ENCODE measurements around the gene TDRD12. TPM values are rescaled to one million over a fixed set of nuclear protein-coding genes. Genes with fewer than 3 reads are reported as not detected.

Gene TDRD12
- total RNA-seq, 1 donor from 2014 or later = not detected

DNA sequence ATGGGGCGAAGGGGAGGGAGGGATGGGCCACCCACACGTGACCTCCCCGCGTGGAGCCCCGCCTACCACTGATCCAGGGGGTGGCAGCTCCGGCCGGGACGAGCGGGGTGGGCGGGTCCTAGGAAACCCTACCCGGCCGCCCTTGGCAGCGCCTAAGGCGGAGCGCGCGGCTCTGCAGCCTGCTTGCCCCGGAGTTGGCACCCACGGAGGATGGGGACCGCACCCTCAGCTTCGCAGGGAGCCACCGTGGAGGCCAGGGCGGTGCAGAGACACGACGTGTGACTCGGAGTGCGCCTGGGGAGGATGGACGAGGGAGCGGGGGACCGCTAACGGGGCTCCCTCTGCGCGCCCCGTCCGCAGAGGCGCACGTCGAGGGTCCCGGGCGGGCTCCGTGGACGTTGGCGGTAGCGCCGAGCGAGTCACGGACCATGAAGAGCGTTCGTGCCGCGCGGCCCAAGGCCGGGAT lies 43.8 kb upstream of the TDRD12 start, which contains the start of gene RGS9BP:
Gene RGS9BP (plus strand): TSS at position 129 of the 466 bp plus-strand sequence. CDS start 416 bp downstream, outside the sequence.
- peak within 1 kb of the TSS; percentile 75 for H3K4me3 ChIP-seq (ENCODE audit: low read depth, low read length)
- TF ChIP-seq, protein P1, sequence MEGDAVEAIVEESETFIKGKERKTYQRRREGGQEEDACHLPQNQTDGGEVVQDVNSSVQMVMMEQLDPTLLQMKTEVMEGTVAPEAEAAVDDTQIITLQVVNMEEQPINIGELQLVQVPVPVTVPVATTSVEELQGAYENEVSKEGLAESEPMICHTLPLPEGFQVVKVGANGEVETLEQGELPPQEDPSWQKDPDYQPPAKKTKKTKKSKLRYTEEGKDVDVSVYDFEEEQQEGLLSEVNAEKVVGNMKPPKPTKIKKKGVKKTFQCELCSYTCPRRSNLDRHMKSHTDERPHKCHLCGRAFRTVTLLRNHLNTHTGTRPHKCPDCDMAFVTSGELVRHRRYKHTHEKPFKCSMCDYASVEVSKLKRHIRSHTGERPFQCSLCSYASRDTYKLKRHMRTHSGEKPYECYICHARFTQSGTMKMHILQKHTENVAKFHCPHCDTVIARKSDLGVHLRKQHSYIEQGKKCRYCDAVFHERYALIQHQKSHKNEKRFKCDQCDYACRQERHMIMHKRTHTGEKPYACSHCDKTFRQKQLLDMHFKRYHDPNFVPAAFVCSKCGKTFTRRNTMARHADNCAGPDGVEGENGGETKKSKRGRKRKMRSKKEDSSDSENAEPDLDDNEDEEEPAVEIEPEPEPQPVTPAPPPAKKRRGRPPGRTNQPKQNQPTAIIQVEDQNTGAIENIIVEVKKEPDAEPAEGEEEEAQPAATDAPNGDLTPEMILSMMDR (conservative IDR thresholded peaks at IDR 0.05; ENCODE audit: low read depth, low read length) = no peak
- no peak for DNase-seq (ENCODE audit: low read depth)

DNA sequence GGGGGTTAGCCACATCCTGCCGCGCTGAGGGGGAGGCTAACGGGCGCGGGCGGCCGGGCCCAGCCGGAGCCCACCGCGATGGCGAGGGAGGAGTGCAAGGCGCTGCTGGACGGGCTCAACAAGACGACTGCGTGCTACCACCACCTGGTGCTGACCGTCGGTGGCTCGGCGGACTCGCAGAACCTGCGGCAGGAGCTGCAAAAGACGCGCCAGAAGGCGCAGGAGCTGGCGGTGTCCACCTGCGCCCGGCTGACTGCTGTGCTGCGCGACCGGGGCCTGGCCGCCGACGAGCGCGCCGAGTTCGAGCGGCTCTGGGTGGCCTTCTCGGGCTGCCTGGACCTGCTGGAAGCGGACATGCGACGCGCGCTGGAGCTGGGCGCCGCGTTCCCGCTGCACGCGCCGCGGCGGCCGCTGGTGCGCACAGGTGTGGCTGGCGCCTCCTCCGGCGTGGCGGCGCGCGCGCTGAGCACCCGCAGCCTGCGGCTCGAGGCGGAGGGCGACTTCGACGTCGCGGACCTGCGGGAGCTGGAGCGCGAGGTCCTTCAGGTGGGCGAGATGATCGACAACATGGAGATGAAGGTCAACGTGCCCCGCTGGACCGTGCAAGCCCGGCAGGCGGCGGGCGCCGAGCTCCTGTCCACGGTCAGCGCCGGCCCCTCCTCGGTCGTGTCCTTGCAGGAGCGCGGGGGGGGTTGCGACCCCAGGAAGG lies 43.2 kb upstream of the TDRD12 start:
- TF ChIP-seq, protein P1 (conservative IDR thresholded peaks at IDR 0.05; ENCODE audit: low read depth, low read length) = no peak
- no peak for DNase-seq (ENCODE audit: low read depth)
- peak overlapping the region; percentile 75 for H3K4me3 ChIP-seq (ENCODE audit: low read depth, low read length)

DNA sequence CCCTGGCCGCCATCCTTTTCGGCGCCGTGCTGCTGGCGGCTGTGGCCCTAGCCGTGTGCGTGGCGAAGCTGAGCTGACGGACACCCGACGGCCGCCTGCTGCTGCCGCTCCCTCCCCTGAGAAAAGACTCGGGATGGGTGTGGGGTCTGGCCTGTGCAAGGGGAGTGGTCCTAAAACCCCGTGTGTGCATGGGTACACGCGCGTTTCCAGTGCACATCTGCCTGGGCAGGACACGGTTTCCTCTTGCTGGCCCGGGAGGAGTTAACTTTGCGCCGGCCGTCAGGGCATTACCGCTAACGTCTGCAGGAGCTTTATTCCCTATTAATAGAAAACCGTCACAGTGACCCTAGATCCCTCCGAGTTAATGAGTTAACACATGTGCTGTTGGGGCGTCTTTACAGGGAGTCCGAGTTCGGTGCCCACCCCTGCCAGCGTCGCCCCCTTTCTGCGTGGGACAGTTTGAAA lies 42.6 kb upstream of the TDRD12 start:
- TF ChIP-seq, protein P1 (conservative IDR thresholded peaks at IDR 0.05; ENCODE audit: low read depth, low read length) = no peak
- DNase-seq (ENCODE audit: low read depth) = no peak
- H3K4me3 ChIP-seq (ENCODE audit: low read depth, low read length) = no peak overlapping the region

DNA sequence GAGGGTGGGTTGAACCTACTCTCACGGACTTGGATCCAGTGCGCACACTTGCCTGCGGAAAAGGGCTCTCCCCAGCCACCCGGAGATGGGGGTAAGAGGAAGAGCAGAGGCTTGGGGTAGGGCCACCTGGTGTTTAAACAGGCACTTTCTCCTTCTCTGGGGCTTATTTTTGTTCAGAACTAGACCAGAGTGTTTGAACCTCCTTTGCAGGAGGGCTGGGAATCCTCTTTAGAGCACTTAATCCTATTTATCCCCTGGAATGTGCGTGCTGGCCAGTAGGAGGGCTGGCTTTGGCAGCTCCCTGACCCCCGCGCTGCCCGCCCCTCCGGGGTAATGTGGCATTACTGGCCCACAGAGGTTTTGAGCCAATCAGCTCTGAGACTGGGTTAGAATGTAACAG lies 41.9 kb upstream of the TDRD12 start:
- no peak for DNase-seq (ENCODE audit: low read depth)
- no peak overlapping the region for H3K4me3 ChIP-seq (ENCODE audit: low read depth, low read length)
- TF ChIP-seq, protein P1 (conservative IDR thresholded peaks at IDR 0.05; ENCODE audit: low read depth, low read length) = peak; percentile 21

DNA sequence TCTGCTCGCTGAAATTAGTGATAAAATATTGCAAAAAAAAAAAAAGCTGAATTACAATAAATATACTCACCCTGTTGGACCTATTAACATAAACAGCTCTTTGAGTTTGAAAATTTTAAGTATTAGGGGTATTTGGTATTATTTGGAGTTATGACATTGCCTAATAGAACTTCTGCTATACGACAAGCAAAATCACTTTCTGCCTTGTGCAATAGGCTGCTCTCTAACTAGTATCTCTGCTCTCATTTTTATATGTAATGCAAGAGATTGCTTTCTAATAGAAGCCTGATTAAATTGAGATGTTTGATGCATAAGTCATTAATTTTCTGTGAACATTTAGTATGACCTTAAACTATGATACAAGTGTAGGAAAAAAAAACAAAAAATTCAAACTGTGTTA lies 38.6 kb upstream of the TDRD12 start:
- no peak overlapping the region for H3K4me3 ChIP-seq (ENCODE audit: low read depth, low read length)
- no peak for DNase-seq (ENCODE audit: low read depth)
- TF ChIP-seq, protein P1 (conservative IDR thresholded peaks at IDR 0.05; ENCODE audit: low read depth, low read length) = no peak

DNA sequence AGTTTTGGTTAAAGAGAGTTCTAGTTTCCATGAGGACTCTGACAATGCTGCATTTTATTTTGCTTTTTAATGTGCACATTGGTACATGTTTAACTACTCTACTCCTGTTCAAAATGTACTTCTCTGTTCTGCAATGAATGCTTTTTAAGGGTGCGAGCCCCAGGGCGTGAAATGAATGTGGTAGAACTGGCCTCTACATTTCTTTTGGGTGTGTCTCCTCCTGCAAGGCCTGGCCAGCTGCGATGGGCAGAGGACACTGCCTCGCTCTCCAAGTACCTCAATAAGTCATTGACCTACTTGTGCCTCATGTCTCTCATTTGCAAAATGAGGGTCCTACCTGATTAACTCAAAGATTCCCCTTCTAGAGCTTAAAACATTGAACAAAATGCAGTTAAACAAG lies 37.2 kb upstream of the TDRD12 start:
- DNase-seq (ENCODE audit: low read depth) = no peak
- H3K4me3 ChIP-seq (ENCODE audit: low read depth, low read length) = no peak overlapping the region
- TF ChIP-seq, protein P1 (conservative IDR thresholded peaks at IDR 0.05; ENCODE audit: low read depth, low read length) = no peak

Data from epithelial cell of proximal tubule (primary cell).